DOHH2 (cell line): ENCODE data around the gene CR2.

Source experiments
- H3F3A ChIP-seq: fragments of 200-600 bp; sonication (generic), shearing (Covaris generic); 2 replicates; pipeline ENCODE4 v1.6.0; 2016; ENCODE audit warnings: antibody characterized with exemption, mild to moderate bottlenecking; ENCODE audit not compliant: control insufficient read depth, insufficient read depth
- H3K27ac ChIP-seq: fragments of 200-600 bp; sonication (generic); 2 replicates; pipeline ENCODE4 v1.5.1; 2014; ENCODE audit warnings: low read depth, mild to moderate bottlenecking, low read length, moderate library complexity
- H3K27me3 ChIP-seq: fragments of 200-600 bp; sonication (generic); 2 replicates; pipeline ENCODE4 v1.6.1; 2014; ENCODE audit warnings: mild to moderate bottlenecking, low read length, mixed read lengths; ENCODE audit not compliant: control insufficient read depth
- H3K36me3 ChIP-seq: fragments of 200-600 bp; sonication (generic); 2 replicates; pipeline ENCODE4 v1.6.1; 2014; ENCODE audit warnings: mild to moderate bottlenecking, low read length, moderate library complexity, mixed read lengths; ENCODE audit not compliant: control insufficient read depth
- H3K4me1 ChIP-seq: fragments of 200-600 bp; sonication (generic); 2 replicates; pipeline ENCODE4 v1.6.1; 2014; ENCODE audit warnings: mild to moderate bottlenecking, low read length, mixed read lengths; ENCODE audit not compliant: control insufficient read depth
- H3K4me2 ChIP-seq: fragments of 200-600 bp; sonication (generic); 2 replicates; pipeline ENCODE4 v1.6.0; 2014; ENCODE audit warnings: mild to moderate bottlenecking, low read length, moderate library complexity
- H3K4me3 ChIP-seq: fragments of 200-600 bp; sonication (generic); 2 replicates; pipeline ENCODE4 v1.5.1; 2014; ENCODE audit warnings: mild to moderate bottlenecking, low read length, mixed read lengths
- H3K79me2 ChIP-seq: fragments of 200-600 bp; sonication (generic); 2 replicates; pipeline ENCODE4 v1.6.1; 2014; ENCODE audit warnings: mild to moderate bottlenecking, low read length, mixed read lengths; ENCODE audit not compliant: control insufficient read depth
- H3K9me2 ChIP-seq: fragments of 200-600 bp; sonication (generic); replicated peaks from 2 replicates; pipeline ENCODE4 v1.6.1; 2014; ENCODE audit warnings: mild to moderate bottlenecking, low read length, mixed read lengths; ENCODE audit not compliant: control insufficient read depth
- H3K9me3 ChIP-seq: fragments of 200-600 bp; sonication (generic); 2 replicates; pipeline ENCODE4 v1.6.1; 2014; ENCODE audit warnings: antibody characterized with exemption, low read length, mixed read lengths; ENCODE audit not compliant: control insufficient read depth, insufficient read depth
- H4K20me1 ChIP-seq: fragments of 200-600 bp; sonication (generic); 2 replicates; pipeline ENCODE4 v1.6.0; 2014; ENCODE audit warnings: low read depth, mild to moderate bottlenecking, antibody characterized with exemption, low read length, moderate library complexity; ENCODE audit not compliant: control insufficient read depth, insufficient read depth
- CTCF ChIP-seq: fragments of 200-600 bp; sonication (generic); IDR thresholded peaks from one replicate; pipeline ENCODE4 v1.5.1; 2014; ENCODE audit warnings: antibody characterized with exemption, mild to moderate bottlenecking, low read depth, low read length; ENCODE audit not compliant: poor library complexity, severe bottlenecking
- EZH2phosphoT487 ChIP-seq: fragments of 200-600 bp; sonication (generic); IDR thresholded peaks from 2 replicates; pipeline ENCODE4 v1.6.1; 2017; ENCODE audit warnings: borderline replicate concordance, mild to moderate bottlenecking, antibody characterized with exemption, low read length, moderate library complexity, mixed read lengths

CR2 gene

DNA sequence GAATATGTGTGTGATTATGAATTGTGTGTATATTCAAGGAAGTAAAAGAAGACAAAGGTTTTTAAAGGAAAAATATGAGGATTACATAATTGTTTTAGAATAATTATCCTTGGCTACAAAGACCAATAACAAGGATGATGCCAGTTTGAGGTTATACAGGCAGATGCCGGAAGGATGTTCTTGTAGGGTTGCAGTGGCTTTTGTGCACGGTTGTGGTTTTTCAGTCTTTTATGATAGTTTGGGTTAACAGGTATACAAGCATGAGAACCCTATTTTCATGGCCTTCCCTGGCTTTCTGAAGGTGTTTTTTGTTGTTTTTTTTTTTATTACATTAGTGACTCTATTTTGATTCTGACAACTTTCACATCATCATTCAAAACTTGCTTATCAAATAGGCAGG is 4.9 kb downstream of the CR2 start:
- Histone ChIP-seq H3K36me3 (no peaks in the 10 kb centered on the region), H3K4me1 (peaks cover 12% of the 10 kb centered on the region), H3K4me2 (no peak overlapping the region), H3K9me3 (no peaks in the 10 kb centered on the region), H3K79me2 (no peaks in the 10 kb centered on the region), H3F3A (no peaks in the 10 kb centered on the region), H4K20me1 (no peaks in the 10 kb centered on the region), H3K9me2 (no peaks in the 10 kb centered on the region), H3K4me3 (no peak overlapping the region), H3K27me3 (peaks cover 36% of the 10 kb centered on the region), H3K27ac (no peak overlapping the region)
- no peak for TF ChIP-seq EZH2phosphoT487
- TF ChIP-seq CTCF = no peak

DNA sequence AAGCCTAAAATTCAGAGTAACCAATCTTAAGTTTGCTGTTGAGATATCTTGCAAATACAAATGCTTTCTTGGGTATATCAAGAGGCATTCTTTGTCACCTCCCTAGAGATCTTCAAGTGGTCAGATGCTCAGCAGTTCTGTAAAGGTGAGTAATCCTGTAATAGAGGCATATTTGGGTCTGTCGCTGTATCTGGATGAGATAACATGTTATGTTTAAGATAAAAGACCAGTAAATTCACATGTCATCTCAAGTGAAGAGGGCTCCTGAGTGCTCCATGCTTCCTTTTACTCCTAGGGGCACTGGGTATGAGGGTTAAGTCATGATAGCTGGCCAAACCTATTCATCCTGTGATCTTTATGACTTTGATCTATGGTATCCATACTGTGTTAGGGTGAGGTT is 7.5 kb downstream of the CR2 start:
- H4K20me1 ChIP-seq = no peaks in the 10 kb centered on the region
- H3F3A ChIP-seq = no peaks in the 10 kb centered on the region
- H3K27ac ChIP-seq = no peak overlapping the region
- no peaks in the 10 kb centered on the region for H3K9me3 ChIP-seq
- peaks cover 17% of the 10 kb centered on the region for H3K27me3 ChIP-seq
- H3K4me1 ChIP-seq = no peaks in the 10 kb centered on the region
- no peaks in the 10 kb centered on the region for H3K36me3 ChIP-seq
- no peaks in the 10 kb centered on the region for H3K9me2 ChIP-seq
- H3K79me2 ChIP-seq = no peaks in the 10 kb centered on the region
- H3K4me2 ChIP-seq = no peak overlapping the region
- TF ChIP-seq EZH2phosphoT487 (no peak), CTCF (no peak)
- H3K4me3 ChIP-seq = no peak overlapping the region

DNA sequence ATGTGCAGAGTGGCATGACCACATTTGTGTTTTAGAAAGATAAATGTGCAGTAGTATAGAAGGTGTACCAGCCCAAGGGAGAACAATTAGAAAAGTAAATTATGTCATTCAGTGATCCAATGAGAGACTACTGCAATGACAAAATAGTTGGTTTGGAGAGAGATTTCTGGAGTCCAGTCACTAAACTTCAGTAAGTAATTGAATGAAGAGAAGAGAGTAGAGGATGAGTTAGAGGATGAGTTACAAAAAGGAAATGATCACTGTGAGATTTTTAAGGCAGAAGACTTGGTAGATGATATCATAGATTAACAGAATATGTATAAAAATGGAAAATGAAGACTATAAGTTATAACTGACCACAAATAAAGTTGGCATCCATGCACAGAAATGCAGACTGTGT is 8.4 kb downstream of the CR2 start:
- peaks cover 16% of the 10 kb centered on the region for H3K27me3 ChIP-seq
- no peak for TF ChIP-seq EZH2phosphoT487
- TF ChIP-seq CTCF = no peak
- H3K9me2 ChIP-seq = no peaks in the 10 kb centered on the region

DNA sequence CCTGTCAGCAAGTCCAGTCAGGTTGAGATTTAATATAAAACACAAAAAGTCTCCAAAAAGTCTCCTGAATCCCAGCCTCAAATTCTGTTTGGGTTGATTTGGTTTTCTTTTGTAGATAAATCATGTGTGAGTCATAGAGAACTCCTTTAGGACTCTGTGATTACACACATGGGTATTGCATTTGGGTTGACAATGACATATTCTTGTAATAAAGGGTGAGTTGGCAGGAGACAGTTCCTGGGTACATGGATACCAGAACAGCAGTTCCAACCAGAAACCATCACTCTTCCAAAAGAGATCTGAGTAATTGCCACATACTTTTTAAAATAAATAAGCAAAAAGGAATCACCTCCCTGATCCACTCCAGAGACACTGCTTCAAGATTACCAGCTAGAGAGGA is 8.9 kb downstream of the CR2 start:
- no peaks in the 10 kb centered on the region for H3K79me2 ChIP-seq
- H4K20me1 ChIP-seq = no peaks in the 10 kb centered on the region
- peaks cover 16% of the 10 kb centered on the region for H3K27me3 ChIP-seq
- H3K27ac ChIP-seq = no peak overlapping the region
- no peaks in the 10 kb centered on the region for H3K9me3 ChIP-seq
- H3K4me3 ChIP-seq = no peak overlapping the region
- no peak for TF ChIP-seq EZH2phosphoT487
- no peak for TF ChIP-seq CTCF
- no peaks in the 10 kb centered on the region for H3K9me2 ChIP-seq
- no peaks in the 10 kb centered on the region for H3K4me1 ChIP-seq
- no peaks in the 10 kb centered on the region for H3F3A ChIP-seq
- H3K36me3 ChIP-seq = no peaks in the 10 kb centered on the region
- no peak overlapping the region for H3K4me2 ChIP-seq

More for the DNA sequence above, 8.4 kb downstream of the CR2 start:
- no peaks in the 10 kb centered on the region for H3K9me3 ChIP-seq
- H3K4me1 ChIP-seq = no peaks in the 10 kb centered on the region
- H3K4me3 ChIP-seq = no peak overlapping the region
- no peaks in the 10 kb centered on the region for H3K36me3 ChIP-seq
- H3K79me2 ChIP-seq = no peaks in the 10 kb centered on the region
- no peak overlapping the region for H3K4me2 ChIP-seq
- no peak overlapping the region for H3K27ac ChIP-seq
- no peaks in the 10 kb centered on the region for H3F3A ChIP-seq
- H4K20me1 ChIP-seq = no peaks in the 10 kb centered on the region
